Measurements from ENCODE around the gene PRH1.

The PRH1 gene

GRCh38 chr12:10838461-10838860 lies 45.6 kb downstream of the PRH1 start:
- no peak for DNase-seq (ENCODE audit: low spot score)

Measured in Ammon's horn (tissue), 1 donor.